Muscle layer of duodenum (tissue), 2 donors: ENCODE results near the gene WDR35.

Experiments used
- H3K27ac ChIP-seq: one replicate; pipeline ENCODE4 v1.7.0; 2013; ENCODE audit warnings: mild to moderate bottlenecking, low read length
- H3K27me3 ChIP-seq: one replicate; pipeline ENCODE4 v1.7.0; 2013; ENCODE audit warnings: low read depth, mild to moderate bottlenecking, control low read depth, low read length
- H3K36me3 ChIP-seq, 2 donors: one replicate each; pipeline ENCODE4 v1.7.0; 2013; ENCODE audit warnings: low read length in 2 of 2, control low read depth in 1 of 2, mild to moderate bottlenecking in 1 of 2; ENCODE audit not compliant: insufficient read depth in 2 of 2, control insufficient read depth in 1 of 2
- H3K4me1 ChIP-seq, 2 donors: one replicate each; pipeline ENCODE4 v1.7.0; 2013; ENCODE audit warnings: low read length in 2 of 2, mild to moderate bottlenecking in 2 of 2, control low read depth in 1 of 2, moderate library complexity in 1 of 2; ENCODE audit not compliant: insufficient read depth in 2 of 2, control insufficient read depth in 1 of 2
- H3K4me3 ChIP-seq, 2 donors: one replicate each; pipeline ENCODE4 v1.7.0; 2013; ENCODE audit warnings: low read length in 2 of 2, low read depth in 1 of 2, mild to moderate bottlenecking in 1 of 2
- H3K9me3 ChIP-seq, 2 donors: one replicate each; pipeline ENCODE4 v1.7.0; 2013; ENCODE audit warnings: low read length in 2 of 2, control low read depth in 1 of 2, mild to moderate bottlenecking in 1 of 2; ENCODE audit not compliant: control insufficient read depth in 1 of 2
- donor health status: healthy.

WDR35 gene

GRCh38 chr2:20023688-20024087 lies 33.8 kb upstream of the WDR35 start:
- Histone ChIP-seq H3K27me3 (no peaks in the 10 kb centered on the region), H3K27ac (no peak overlapping the region), H3K36me3 (peaks cover 0 to 11% of the 10 kb centered on the region in 2 donors), H3K9me3 (peaks cover 0 to 2% of the 10 kb centered on the region in 2 donors), H3K4me3 (no peak overlapping the region), H3K4me1 (no peaks in the 10 kb centered on the region)

- Histone ChIP-seq H3K9me3 (no peaks in the 10 kb centered on the region), H3K27ac (no peak overlapping the region), H3K4me1 (no peaks in the 10 kb centered on the region), H3K27me3 (no peaks in the 10 kb centered on the region), H3K4me3 (no peak overlapping the region), H3K36me3 (no peaks in the 10 kb centered on the region)
Measured at GRCh38 chr2:20021405-20022009, 31.6 kb upstream of the WDR35 start.

GRCh38 chr2:20019747-20020146 lies 29.8 kb upstream of the WDR35 start:
- Histone ChIP-seq H3K4me3 (no peak overlapping the region), H3K27me3 (no peaks in the 10 kb centered on the region), H3K4me1 (no peaks in the 10 kb centered on the region), H3K36me3 (no peaks in the 10 kb centered on the region), H3K27ac (no peak overlapping the region), H3K9me3 (no peaks in the 10 kb centered on the region)

GRCh38 chr2:20018601-20019152 lies 28.8 kb upstream of the WDR35 start:
- H3K36me3 ChIP-seq = no peaks in the 10 kb centered on the region
- H3K27ac ChIP-seq = no peak overlapping the region
- H3K9me3 ChIP-seq = no peaks in the 10 kb centered on the region

GRCh38 chr2:20016346-20016745 lies 26.4 kb upstream of the WDR35 start:
- H3K36me3 ChIP-seq = no peaks in the 10 kb centered on the region
- H3K9me3 ChIP-seq = no peaks in the 10 kb centered on the region
- no peak overlapping the region for H3K4me3 ChIP-seq
- peaks cover 9% of the 10 kb centered on the region for H3K27me3 ChIP-seq
- H3K27ac ChIP-seq = no peak overlapping the region
- H3K4me1 ChIP-seq = no peaks in the 10 kb centered on the region

More at GRCh38 chr2:20018601-20019152, 28.8 kb upstream of the WDR35 start:
- no peaks in the 10 kb centered on the region for H3K4me1 ChIP-seq
- no peak overlapping the region for H3K4me3 ChIP-seq
- H3K27me3 ChIP-seq = no peaks in the 10 kb centered on the region

- Histone ChIP-seq H3K27ac (no peak overlapping the region), H3K4me1 (no peaks in the 10 kb centered on the region), H3K4me3 (no peak overlapping the region), H3K27me3 (peaks cover 9% of the 10 kb centered on the region), H3K36me3 (no peaks in the 10 kb centered on the region), H3K9me3 (no peaks in the 10 kb centered on the region)
Measured at GRCh38 chr2:20015482-20016083, 25.7 kb upstream of the WDR35 start.

GRCh38 chr2:20013126-20013849 lies 23.4 kb upstream of the WDR35 start:
- Histone ChIP-seq H3K4me1 (no peaks in the 10 kb centered on the region), H3K27ac (no peak overlapping the region), H3K9me3 (no peaks in the 10 kb centered on the region), H3K27me3 (peaks cover 9% of the 10 kb centered on the region), H3K36me3 (no peaks in the 10 kb centered on the region), H3K4me3 (peak overlapping the region; percentile 4 to 64)

- Histone ChIP-seq H3K27me3 (peaks cover 9% of the 10 kb centered on the region), H3K36me3 (no peaks in the 10 kb centered on the region), H3K4me1 (no peaks in the 10 kb centered on the region), H3K9me3 (no peaks in the 10 kb centered on the region), H3K4me3 (peak within 1 kb of the TSS; percentile 34 to 64), H3K27ac (no peak within 1 kb of the TSS)
Measured at GRCh38 chr2:20012282-20013125, 22.6 kb upstream of the WDR35 start, which contains the start of gene MATN3. Gene MATN3, minus strand, starts transcription at chr2:20012668. Its CDS starts 37 bp downstream, at chr2:20012631.

- no peaks in the 10 kb centered on the region for H3K4me1 ChIP-seq
- no peaks in the 10 kb centered on the region for H3K9me3 ChIP-seq
- H3K4me3 ChIP-seq = peak overlapping the region; percentile 34 to 64
- no peak overlapping the region for H3K27ac ChIP-seq
- H3K36me3 ChIP-seq = no peaks in the 10 kb centered on the region
- H3K27me3 ChIP-seq = peaks cover 9% of the 10 kb centered on the region
Measured at GRCh38 chr2:20012032-20012281, 22.1 kb upstream of the WDR35 start.

GRCh38 chr2:20011276-20012031 lies 21.5 kb upstream of the WDR35 start:
- no peak overlapping the region for H3K27ac ChIP-seq
- H3K9me3 ChIP-seq = no peaks in the 10 kb centered on the region
- H3K36me3 ChIP-seq = no peaks in the 10 kb centered on the region
- H3K4me1 ChIP-seq = no peaks in the 10 kb centered on the region
- H3K27me3 ChIP-seq = peaks cover 9% of the 10 kb centered on the region
- H3K4me3 ChIP-seq = peak overlapping the region in 1 of 2 donors; percentile 64
